Kidney capillary endothelial cell (primary cell): ENCODE measurements around the gene TNPO3.
"Not testable (repeated sequence)": the region's sequence is repeated elsewhere in the genome, so short reads cannot be mapped to it uniquely, and the experiment has no call there.

ENCODE experiments used
- DNase-seq: peaks from one replicate; pipeline ENCODE4 v3.0.0-alpha.2; 2018; ENCODE audit warnings: low spot score

The TNPO3 gene

GRCh38 chr7:129014501-129015101, 40.3 kb downstream of the TNPO3 start:
- DNase-seq, result no peak

GRCh38 chr7:129013048-129013724, 41.7 kb downstream of the TNPO3 start:
- no peak for DNase-seq

GRCh38 chr7:129012641-129013040, 42.3 kb downstream of the TNPO3 start:
- no peak for DNase-seq

GRCh38 chr7:129010075-129010474, 44.8 kb downstream of the TNPO3 start:
- no peak for DNase-seq

GRCh38 chr7:129009437-129009836, 45.5 kb downstream of the TNPO3 start:
- no peak for DNase-seq

GRCh38 chr7:129008645-129009414, 46.1 kb downstream of the TNPO3 start:
- no peak for DNase-seq

GRCh38 chr7:129007572-129007971, 47.3 kb downstream of the TNPO3 start:
- DNase-seq, result no peak

GRCh38 chr7:129006636-129007414, 48.1 kb downstream of the TNPO3 start:
- no peak for DNase-seq

GRCh38 chr7:129005186-129005585, 49.7 kb downstream of the TNPO3 start:
- no peak for DNase-seq

GRCh38 chr7:128997181-128997580, 57.7 kb downstream of the TNPO3 start:
- DNase-seq, result no peak

GRCh38 chr7:128994560-128994959, 60.4 kb downstream of the TNPO3 start:
- not testable (repeated sequence) for DNase-seq

- DNase-seq, result no peak
Measured at GRCh38 chr7:128993419-128993818, 61.5 kb downstream of the TNPO3 start.

GRCh38 chr7:128989961-128990360, 65.0 kb downstream of the TNPO3 start:
- DNase-seq, result no peak

- DNase-seq, result no peak
Measured at GRCh38 chr7:128988372-128988771, 66.5 kb downstream of the TNPO3 start.

- DNase-seq, result no peak
Measured at GRCh38 chr7:128986609-128987008, 68.3 kb downstream of the TNPO3 start.

- no peak for DNase-seq
Measured at GRCh38 chr7:128985660-128986059, 69.3 kb downstream of the TNPO3 start.

GRCh38 chr7:128982105-128982504, 72.8 kb downstream of the TNPO3 start:
- no peak for DNase-seq

GRCh38 chr7:128974241-128974934, 80.5 kb downstream of the TNPO3 start:
- DNase-seq, result no peak

- DNase-seq, result no peak
Measured at GRCh38 chr7:128968624-128969023, 86.3 kb downstream of the TNPO3 start.

GRCh38 chr7:128963327-128963757, 91.6 kb downstream of the TNPO3 start:
- DNase-seq, result no peak

GRCh38 chr7:128962899-128963298, 92.0 kb downstream of the TNPO3 start:
- DNase-seq, result no peak
